CD4-positive, alpha-beta memory T cell (primary cell): ENCODE measurements around the gene CELF4. TPM values are rescaled to one million over a fixed set of nuclear protein-coding genes. Genes with fewer than 3 reads are reported as not detected.

Source experiments
- CTCF ChIA-PET: fragments of 350-600 bp; sonication (Branson Sonifier 250); formaldehyde crosslinking; loops from one replicate; lab custom pipeline; 2021; ENCODE audit warnings: inconsistent platforms; ENCODE audit not compliant: partially characterized antibody; lab: Charles Lee
- POLR2A ChIA-PET: fragments of 350-600 bp; sonication (Branson Sonifier 250); formaldehyde crosslinking; loops from one replicate; lab custom pipeline; 2021; ENCODE audit not compliant: partially characterized antibody; lab: Charles Lee
- DNase-seq, 5 donors: peaks; one replicate each; pipeline versions ENCODE4 v3.0.0 to v3.0.0-alpha.2; 2020 to 2022; ENCODE audit warnings: mixed read lengths in 1 of 5
- H3K27ac ChIP-seq: one replicate; pipeline ENCODE4 v1.7.0; 2013; ENCODE audit warnings: low read depth, low read length
- H3K27me3 ChIP-seq: 2 replicates; pipeline ENCODE4 v1.7.0; 2013; ENCODE audit warnings: mild to moderate bottlenecking, low read length, moderate library complexity; ENCODE audit not compliant: insufficient read depth
- H3K36me3 ChIP-seq: 2 replicates; pipeline ENCODE4 v1.7.0; 2013; ENCODE audit warnings: mild to moderate bottlenecking, low read length, moderate library complexity; ENCODE audit not compliant: insufficient read depth
- H3K4me1 ChIP-seq: 2 replicates; pipeline ENCODE4 v1.7.0; 2013; ENCODE audit warnings: mild to moderate bottlenecking, low read length, moderate library complexity; ENCODE audit not compliant: insufficient read depth
- H3K4me3 ChIP-seq, 2 donors: one replicate each; pipeline ENCODE4 v1.7.0; 2013; ENCODE audit warnings: low read length in 2 of 2, mild to moderate bottlenecking in 1 of 2
- H3K9me3 ChIP-seq, 2 donors: one replicate each; pipeline ENCODE4 v1.7.0; 2013; ENCODE audit warnings: low read length in 2 of 2, control low read depth in 1 of 2; ENCODE audit not compliant: control insufficient read depth in 1 of 2
- H3K27ac Mint-ChIP-seq, 7 donors: one replicate each; pipeline ENCODE4 v1.8.0; 2020 to 2021; ENCODE audit warnings: mixed read lengths in 7 of 7, mild to moderate bottlenecking in 6 of 7, inconsistent platforms in 3 of 7, moderate library complexity in 3 of 7
- H3K27me3 Mint-ChIP-seq, 2 donors: one replicate each; pipeline ENCODE4 v1.8.0; 2020 to 2021; ENCODE audit warnings: mixed read lengths in 2 of 2
- H3K36me3 Mint-ChIP-seq, 2 donors: one replicate each; pipeline ENCODE4 v1.8.0; 2020 to 2021; ENCODE audit warnings: mixed read lengths in 2 of 2, inconsistent platforms in 1 of 2, mild to moderate bottlenecking in 1 of 2
- H3K4me1 Mint-ChIP-seq, 4 donors: one replicate each; pipeline ENCODE4 v1.8.0; 2020 to 2021; ENCODE audit warnings: mixed read lengths in 4 of 4, mild to moderate bottlenecking in 1 of 4
- H3K4me3 Mint-ChIP-seq, 8 donors: one replicate each; pipeline ENCODE4 v1.8.0; 2020 to 2021; ENCODE audit warnings: mixed read lengths in 8 of 8, mild to moderate bottlenecking in 7 of 8, moderate library complexity in 6 of 8, inconsistent platforms in 3 of 8
- H3K9me3 Mint-ChIP-seq, 8 donors: one replicate each; pipeline ENCODE4 v1.8.0; 2020 to 2021; ENCODE audit warnings: mixed read lengths in 8 of 8, mild to moderate bottlenecking in 5 of 8, inconsistent platforms in 3 of 8, moderate library complexity in 1 of 8
- intact Hi-C: fragments of 100-400 bp; cut with micrococcal nuclease; formaldehyde crosslinking; loops from one replicate; pipeline ENCODE4 v1.15.1; 2023
- polyA plus RNA-seq, 2 donors: library from polyadenylated mRNA; unstranded; fragments of 300-500 nt; fragmentation: Illumina TruSeq; gene quantifications; one replicate each; pipeline ENCODE4 v1.2.3, GENCODE V29; 2021
- total RNA-seq, 2 experiments: library from RNA; stranded (reverse); gene quantifications; one replicate each; pipeline ENCODE4 v1.2.3, GENCODE V29; 2021

The CELF4 gene
- total and polyA plus RNA-seq, 4 experiments from 2014 or later, result 0.23 TPM; not detected in 3

GRCh38 chr18:37582261-37582660, 16.7 kb upstream of the CELF4 start:
- H3K27me3 ChIP-seq, result no peaks in the 10 kb centered on the region
- Mint-ChIP-seq H3K36me3 (no peaks in the 10 kb centered on the region), H3K4me3 (no peak overlapping the region), H3K27me3 (peaks cover 1 to 4% of the 10 kb centered on the region in 2 donors), H3K27ac (no peak overlapping the region), H3K9me3 (peaks cover 0 to 6% (median 1%) of the 10 kb centered on the region in 8 donors), H3K4me1 (peaks cover 0 to 2% (median 0%) of the 10 kb centered on the region in 4 donors)
- POLR2A ChIA-PET, result no interaction called here
- no peaks in the 10 kb centered on the region for H3K9me3 ChIP-seq
- DNase-seq, result no peak
- intact Hi-C loops, result no loop called here
- CTCF ChIA-PET, result no interaction called here
- no peak overlapping the region for H3K27ac ChIP-seq
- H3K36me3 ChIP-seq, result no peaks in the 10 kb centered on the region
- H3K4me1 ChIP-seq, result no peaks in the 10 kb centered on the region
- H3K4me3 ChIP-seq, result no peak overlapping the region

GRCh38 chr18:37578886-37579513, 13.4 kb upstream of the CELF4 start:
- H3K27ac ChIP-seq, result no peak overlapping the region
- Mint-ChIP-seq H3K9me3 (peaks cover 0 to 4% (median under 1%) of the 10 kb centered on the region in 8 donors), H3K36me3 (no peaks in the 10 kb centered on the region), H3K4me1 (peaks cover 0 to 2% (median 0%) of the 10 kb centered on the region in 4 donors), H3K27me3 (peaks cover 5 to 8% of the 10 kb centered on the region in 2 donors), H3K4me3 (peak overlapping the region in 1 of 8 donors; percentile 33), H3K27ac (no peak overlapping the region)
- no peak overlapping the region for H3K4me3 ChIP-seq
- no peaks in the 10 kb centered on the region for H3K4me1 ChIP-seq
- DNase-seq, result no peak
- no peaks in the 10 kb centered on the region for H3K36me3 ChIP-seq
- no peaks in the 10 kb centered on the region for H3K27me3 ChIP-seq
- intact Hi-C loops, result no loop called here
- POLR2A ChIA-PET, result no interaction called here
- CTCF ChIA-PET, result no interaction called here
- H3K9me3 ChIP-seq, result no peaks in the 10 kb centered on the region

GRCh38 chr18:37578182-37578678, 12.6 kb upstream of the CELF4 start:
- H3K36me3 Mint-ChIP-seq, result no peaks in the 10 kb centered on the region
- CTCF ChIA-PET, result no interaction called here
- POLR2A ChIA-PET, result no interaction called here
- H3K9me3 Mint-ChIP-seq, result peaks cover 0 to 2% (median 0%) of the 10 kb centered on the region in 8 donors
- H3K4me1 Mint-ChIP-seq, result peaks cover 0 to 2% (median 0%) of the 10 kb centered on the region in 4 donors
- Histone ChIP-seq H3K4me1 (no peaks in the 10 kb centered on the region), H3K36me3 (no peaks in the 10 kb centered on the region), H3K27ac (no peak overlapping the region), H3K4me3 (no peak overlapping the region), H3K9me3 (no peaks in the 10 kb centered on the region), H3K27me3 (no peaks in the 10 kb centered on the region)
- intact Hi-C loops, result no loop called here
- no peak for DNase-seq
- peaks cover 5 to 8% of the 10 kb centered on the region in 2 donors for H3K27me3 Mint-ChIP-seq
- H3K4me3 Mint-ChIP-seq, result no peak overlapping the region
- H3K27ac Mint-ChIP-seq, result no peak overlapping the region

- H3K36me3 Mint-ChIP-seq, result no peaks in the 10 kb centered on the region
- DNase-seq, result no peak
- ChIA-PET CTCF (no interaction called here), POLR2A (no interaction called here)
- no peak overlapping the region for H3K4me3 Mint-ChIP-seq
- no peak overlapping the region for H3K27ac Mint-ChIP-seq
- Histone ChIP-seq H3K27me3 (no peaks in the 10 kb centered on the region), H3K4me1 (no peaks in the 10 kb centered on the region), H3K9me3 (no peaks in the 10 kb centered on the region), H3K36me3 (no peaks in the 10 kb centered on the region), H3K4me3 (no peak overlapping the region), H3K27ac (no peak overlapping the region)
- H3K4me1 Mint-ChIP-seq, result peaks cover 0 to 2% (median 0%) of the 10 kb centered on the region in 4 donors
- intact Hi-C loops, result no loop called here
- peaks cover 0 to 2% (median 0%) of the 10 kb centered on the region in 8 donors for H3K9me3 Mint-ChIP-seq
- peaks cover 3 to 11% of the 10 kb centered on the region in 2 donors for H3K27me3 Mint-ChIP-seq
Observed at GRCh38 chr18:37577051-37577611, 11.5 kb upstream of the CELF4 start.

GRCh38 chr18:37575646-37576045, 10.0 kb upstream of the CELF4 start:
- Mint-ChIP-seq H3K27me3 (peaks cover 3 to 10% of the 10 kb centered on the region in 2 donors), H3K36me3 (no peaks in the 10 kb centered on the region), H3K9me3 (peaks cover 0 to 2% (median 0%) of the 10 kb centered on the region in 8 donors), H3K4me1 (peaks cover 0 to 2% (median 0%) of the 10 kb centered on the region in 4 donors), H3K27ac (no peak overlapping the region), H3K4me3 (no peak overlapping the region)
- H3K27ac ChIP-seq, result no peak overlapping the region
- H3K4me3 ChIP-seq, result no peak overlapping the region
- POLR2A ChIA-PET, result no interaction called here
- no peaks in the 10 kb centered on the region for H3K27me3 ChIP-seq
- intact Hi-C loops, result no loop called here
- no peaks in the 10 kb centered on the region for H3K9me3 ChIP-seq
- H3K4me1 ChIP-seq, result no peaks in the 10 kb centered on the region
- H3K36me3 ChIP-seq, result no peaks in the 10 kb centered on the region
- CTCF ChIA-PET, result no interaction called here
- no peak for DNase-seq

GRCh38 chr18:37574113-37574512, 8.5 kb upstream of the CELF4 start:
- no peak overlapping the region for H3K27ac Mint-ChIP-seq
- peaks cover 17 to 24% of the 10 kb centered on the region in 2 donors for H3K27me3 Mint-ChIP-seq
- peaks cover 0 to 4% (median 0%) of the 10 kb centered on the region in 8 donors for H3K9me3 Mint-ChIP-seq
- intact Hi-C loops, result no loop called here
- Histone ChIP-seq H3K27me3 (peaks cover 2% of the 10 kb centered on the region), H3K36me3 (no peaks in the 10 kb centered on the region), H3K4me1 (no peaks in the 10 kb centered on the region), H3K4me3 (no peak overlapping the region), H3K27ac (no peak overlapping the region), H3K9me3 (no peaks in the 10 kb centered on the region)
- ChIA-PET CTCF (no interaction called here), POLR2A (no interaction called here)
- H3K36me3 Mint-ChIP-seq, result no peaks in the 10 kb centered on the region
- H3K4me1 Mint-ChIP-seq, result peaks cover 0 to 2% (median under 1%) of the 10 kb centered on the region in 4 donors
- no peak overlapping the region for H3K4me3 Mint-ChIP-seq
- no peak for DNase-seq

GRCh38 chr18:37572736-37573135, 7.1 kb upstream of the CELF4 start:
- Mint-ChIP-seq H3K9me3 (peaks cover 0 to 5% (median 0%) of the 10 kb centered on the region in 8 donors), H3K27me3 (peaks cover 28 to 37% of the 10 kb centered on the region in 2 donors), H3K4me1 (peaks cover 5 to 12% (median 6%) of the 10 kb centered on the region in 4 donors), H3K4me3 (no peak overlapping the region), H3K36me3 (no peaks in the 10 kb centered on the region), H3K27ac (no peak overlapping the region)
- no peak for DNase-seq
- intact Hi-C loops, result no loop called here
- Histone ChIP-seq H3K36me3 (no peaks in the 10 kb centered on the region), H3K9me3 (no peaks in the 10 kb centered on the region), H3K4me3 (no peak overlapping the region), H3K27ac (no peak overlapping the region), H3K27me3 (peaks cover 10% of the 10 kb centered on the region), H3K4me1 (peaks cover 6% of the 10 kb centered on the region)
- CTCF ChIA-PET, result no interaction called here
- POLR2A ChIA-PET, result no interaction called here
